Thymus (tissue), 11 donors: ENCODE data around the gene MACROD2. TPM values are rescaled to one million over a fixed set of nuclear protein-coding genes. Genes with fewer than 3 reads are reported as not detected.
"Not testable (repeated sequence)": the region's sequence is repeated elsewhere in the genome, so short reads cannot be mapped to it uniquely, and the experiment has no call there.

Experiments
- DNase-seq, 9 donors: peaks; one replicate each; pipeline ENCODE4 v3.0.0-alpha.2; 2013; ENCODE audit warnings: low spot score in 9 of 9, low read depth in 6 of 9, missing footprints in 1 of 9
- H3K27ac ChIP-seq, 2 donors: one replicate each; pipeline ENCODE4 v1.5.1; 2013; ENCODE audit warnings: control low read depth in 1 of 2, low read depth in 1 of 2, low read length in 1 of 2, mild to moderate bottlenecking in 1 of 2, moderate library complexity in 1 of 2
- H3K27me3 ChIP-seq, 2 donors: one replicate each; pipeline ENCODE4 v1.5.1; 2013; ENCODE audit warnings: low read length in 1 of 2; ENCODE audit not compliant: control insufficient read depth in 2 of 2, insufficient read depth in 1 of 2
- H3K36me3 ChIP-seq, 2 donors: one replicate each; pipeline ENCODE4 v1.5.1; 2013; ENCODE audit warnings: low read length in 1 of 2, mild to moderate bottlenecking in 1 of 2, moderate library complexity in 1 of 2; ENCODE audit not compliant: control insufficient read depth in 2 of 2, insufficient read depth in 2 of 2
- H3K4me1 ChIP-seq, 2 donors: one replicate each; pipeline ENCODE4 v1.5.1; 2013; ENCODE audit warnings: low read length in 2 of 2; ENCODE audit not compliant: control insufficient read depth in 2 of 2, insufficient read depth in 2 of 2
- H3K4me3 ChIP-seq, 2 donors: one replicate each; pipeline ENCODE4 v1.5.1; 2013; ENCODE audit warnings: low read length in 2 of 2, control low read depth in 1 of 2, mild to moderate bottlenecking in 1 of 2
- H3K9me3 ChIP-seq, 2 donors: one replicate each; pipeline ENCODE4 v1.5.1; 2013; ENCODE audit warnings: low read length in 1 of 2, mild to moderate bottlenecking in 1 of 2; ENCODE audit not compliant: control insufficient read depth in 2 of 2, insufficient read depth in 1 of 2
- WGBS: extraction: QIAGEN DNeasy Blood & Tissue Kit; methylation state at CpG from one replicate; pipeline ENCODE4 v1.1.7; 2013; 5-methylcytosine and 5-hydroxymethylcytosine counted together
- polyA plus RNA-seq: library from polyadenylated mRNA; stranded (reverse); fragments of 200-250 nt; gene quantifications from one replicate; pipeline ENCODE4 v1.2.3, GENCODE V29; 2013
- total RNA-seq: library from RNA; stranded (reverse); fragments of 120-200 nt; gene quantifications from one replicate; pipeline ENCODE4 v1.2.4, GENCODE V29; 2013
- donor health status: healthy.

The MACROD2 gene
- total and polyA plus RNA-seq, 2 donors = 1.6 to 4.2 TPM

DNA sequence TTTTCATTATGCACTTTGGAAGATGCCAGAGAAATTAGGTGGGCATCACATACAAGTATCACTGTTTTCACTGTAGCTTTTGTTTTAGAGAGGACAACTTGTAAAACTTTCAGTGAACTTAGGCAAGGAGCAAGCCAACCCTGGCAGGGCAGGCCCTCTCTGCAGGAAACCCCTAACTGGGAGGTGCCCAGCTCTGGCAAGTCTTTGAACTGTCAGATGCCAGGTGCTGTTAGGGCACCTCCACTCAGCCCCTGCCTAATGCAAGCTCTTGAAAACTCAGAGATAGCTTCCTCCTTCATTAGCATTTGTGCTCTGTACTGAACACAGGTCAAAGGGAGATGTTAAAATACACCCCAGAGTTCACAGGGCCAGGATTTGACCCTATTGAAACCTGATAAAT lies 1116.3 kb downstream of the MACROD2 start:
- peak; percentile 18 to 85 (median 53) for DNase-seq
- Histone ChIP-seq H3K27ac (peak overlapping the region; percentile 47 to 70), H3K4me1 (peaks cover 8 to 21% of the 10 kb centered on the region in 2 donors), H3K27me3 (no peaks in the 10 kb centered on the region), H3K9me3 (no peaks in the 10 kb centered on the region), H3K4me3 (no peak overlapping the region), H3K36me3 (no peaks in the 10 kb centered on the region)

DNA sequence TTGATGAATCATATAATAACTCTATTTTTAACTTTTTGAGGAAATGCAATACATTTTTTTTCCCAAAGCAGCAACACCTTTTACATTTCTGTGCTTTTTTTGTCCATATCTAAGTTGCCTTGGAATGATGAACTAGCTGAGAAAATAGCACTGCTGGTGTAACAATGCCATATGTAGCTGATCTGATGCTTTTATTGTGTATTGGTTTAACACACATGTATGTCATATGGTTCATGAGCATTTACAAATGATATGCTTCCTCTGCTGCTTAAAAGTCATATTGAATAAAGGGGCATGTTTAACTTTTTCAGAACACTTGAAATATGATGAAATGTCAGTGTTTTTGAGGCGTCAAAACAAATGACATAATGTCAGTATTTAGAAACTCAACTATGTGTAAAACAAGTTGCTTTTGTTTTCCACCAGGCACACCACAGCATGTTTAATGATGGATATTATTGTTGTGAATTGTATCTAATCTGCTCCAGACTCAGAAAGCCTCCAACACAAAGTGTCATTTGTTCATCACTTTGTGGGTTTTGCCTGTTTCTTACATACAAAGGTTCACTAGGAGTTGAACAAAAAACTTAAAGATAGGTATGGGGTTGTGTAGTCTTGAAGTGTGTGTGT lies 1117.9 kb downstream of the MACROD2 start:
- H3K27ac ChIP-seq = no peak overlapping the region
- 95% methylated on average over 1 of the region's 1 CpG for WGBS

DNA sequence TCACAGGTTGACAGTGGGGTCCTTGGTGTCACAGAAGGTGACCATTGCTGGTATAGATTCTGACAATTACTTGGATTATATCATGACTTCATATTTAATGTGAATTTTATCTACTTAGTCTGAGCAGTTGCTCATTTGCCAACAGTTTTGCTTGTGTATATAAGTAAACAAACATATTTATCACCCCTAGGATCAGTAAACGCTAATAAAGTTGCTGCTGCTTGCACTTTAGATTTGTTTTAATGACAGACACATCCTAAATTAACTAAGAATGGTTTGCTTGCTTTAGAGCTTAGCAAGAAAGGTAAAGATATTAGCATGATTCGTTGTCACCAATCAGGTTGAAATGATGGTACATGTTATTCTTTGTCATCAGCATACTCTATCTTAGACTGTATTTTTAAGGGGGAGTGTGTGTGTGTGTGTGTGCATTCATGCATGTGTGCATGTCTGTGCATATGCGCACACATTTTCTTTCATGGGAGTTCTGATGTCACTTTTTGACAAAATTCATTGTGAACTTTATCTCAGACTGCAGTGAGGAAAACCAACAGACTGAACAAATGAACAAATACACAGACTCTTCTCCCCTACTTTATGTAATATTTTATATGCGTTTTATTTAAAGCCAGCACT lies 1124.7 kb downstream of the MACROD2 start:
- H3K27me3 ChIP-seq = no peaks in the 10 kb centered on the region
- DNase-seq = no peak
- no peak overlapping the region for H3K27ac ChIP-seq
- 98% methylated on average over 4 of the region's 4 CpGs for WGBS
- no peak overlapping the region for H3K4me3 ChIP-seq
- peaks cover 2 to 4% of the 10 kb centered on the region in 2 donors for H3K4me1 ChIP-seq
- H3K9me3 ChIP-seq = no peaks in the 10 kb centered on the region
- no peaks in the 10 kb centered on the region for H3K36me3 ChIP-seq

More for the DNA sequence above, 1117.9 kb downstream of the MACROD2 start:
- H3K4me1 ChIP-seq = peaks cover 8 to 21% of the 10 kb centered on the region in 2 donors
- no peaks in the 10 kb centered on the region for H3K36me3 ChIP-seq
- no peak overlapping the region for H3K4me3 ChIP-seq
- no peak for DNase-seq
- H3K27me3 ChIP-seq = no peaks in the 10 kb centered on the region
- no peaks in the 10 kb centered on the region for H3K9me3 ChIP-seq

DNA sequence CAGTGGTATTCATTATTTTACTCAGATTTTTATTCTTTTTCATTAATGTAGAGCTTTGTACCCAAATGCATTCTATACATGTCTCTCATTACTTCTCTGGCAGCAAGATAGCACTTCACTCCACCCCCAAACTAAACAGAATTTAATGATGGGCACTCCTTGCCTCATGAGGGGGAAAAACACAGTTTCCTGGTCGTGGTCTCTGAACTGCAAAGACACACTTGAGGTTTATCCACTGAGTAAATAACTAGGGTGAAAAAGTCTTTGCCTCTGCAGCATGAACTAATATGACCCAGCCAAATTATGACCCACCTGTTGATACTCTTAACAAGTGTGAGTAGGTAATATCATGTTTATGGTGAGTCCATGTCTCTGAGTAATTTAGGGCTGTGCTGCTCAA lies 1127.3 kb downstream of the MACROD2 start:
- no peak for DNase-seq
- no peaks in the 10 kb centered on the region for H3K4me1 ChIP-seq
- H3K27me3 ChIP-seq = no peaks in the 10 kb centered on the region
- no peak overlapping the region for H3K27ac ChIP-seq
- 28% methylated on average over 1 of the region's 1 CpG for WGBS
- no peak overlapping the region for H3K4me3 ChIP-seq
- no peaks in the 10 kb centered on the region for H3K9me3 ChIP-seq
- no peaks in the 10 kb centered on the region for H3K36me3 ChIP-seq

DNA sequence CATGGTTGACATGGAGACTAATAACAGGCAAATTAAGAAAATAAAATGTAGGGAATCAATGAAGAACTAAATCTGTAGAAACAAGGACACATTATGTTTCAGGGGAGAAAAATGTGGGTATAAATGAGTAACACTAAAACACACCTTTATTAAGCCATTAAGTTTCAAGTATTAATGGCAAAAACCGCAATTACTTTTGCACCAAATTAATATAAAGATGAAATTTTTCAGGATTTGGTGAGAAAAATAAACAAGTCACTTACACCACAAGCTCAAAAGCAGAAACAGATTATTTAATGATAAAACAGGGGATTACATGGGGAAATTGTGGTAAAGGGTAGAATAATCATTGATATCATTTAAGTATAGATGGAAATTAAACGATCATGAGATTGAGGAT lies 1135.9 kb downstream of the MACROD2 start:
- Histone ChIP-seq H3K27me3 (no peaks in the 10 kb centered on the region), H3K9me3 (no peaks in the 10 kb centered on the region), H3K36me3 (no peaks in the 10 kb centered on the region), H3K4me1 (no peaks in the 10 kb centered on the region), H3K4me3 (no peak overlapping the region), H3K27ac (no peak overlapping the region)
- DNase-seq = no peak
- WGBS = 96% methylated on average over 2 of the region's 2 CpGs

DNA sequence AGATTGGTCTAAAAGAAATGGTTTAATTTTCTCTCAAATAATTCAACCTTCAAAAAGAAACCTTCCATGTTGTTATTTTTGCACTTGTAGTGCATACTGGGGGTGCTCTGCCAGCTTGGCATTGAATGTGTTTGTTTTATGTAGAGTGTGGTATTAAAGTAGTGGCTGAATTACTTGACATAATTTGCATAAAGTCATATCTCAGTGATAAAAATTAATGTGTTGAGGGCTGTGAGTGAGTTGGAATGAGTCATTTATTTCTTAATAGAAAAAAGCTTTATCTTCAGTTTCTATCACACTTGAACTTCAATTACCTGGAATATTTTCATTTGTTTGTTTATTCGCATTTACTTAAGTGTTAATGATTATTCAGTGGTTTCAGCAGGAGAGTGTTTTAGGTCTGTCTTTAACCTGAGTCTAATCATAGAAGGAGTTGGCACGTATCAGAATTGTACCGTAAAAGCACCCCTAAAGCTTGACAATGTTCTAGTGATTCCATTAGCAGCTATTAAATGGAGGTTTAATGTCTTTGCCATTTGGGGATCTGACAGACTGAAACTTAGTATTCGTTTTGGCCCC lies 1143.3 kb downstream of the MACROD2 start:
- 96% methylated on average over 4 of the region's 4 CpGs for WGBS
- no peaks in the 10 kb centered on the region for H3K4me1 ChIP-seq
- H3K9me3 ChIP-seq = no peaks in the 10 kb centered on the region
- no peaks in the 10 kb centered on the region for H3K36me3 ChIP-seq
- no peaks in the 10 kb centered on the region for H3K27me3 ChIP-seq
- no peak for DNase-seq
- H3K4me3 ChIP-seq = no peak overlapping the region
- H3K27ac ChIP-seq = no peak overlapping the region

DNA sequence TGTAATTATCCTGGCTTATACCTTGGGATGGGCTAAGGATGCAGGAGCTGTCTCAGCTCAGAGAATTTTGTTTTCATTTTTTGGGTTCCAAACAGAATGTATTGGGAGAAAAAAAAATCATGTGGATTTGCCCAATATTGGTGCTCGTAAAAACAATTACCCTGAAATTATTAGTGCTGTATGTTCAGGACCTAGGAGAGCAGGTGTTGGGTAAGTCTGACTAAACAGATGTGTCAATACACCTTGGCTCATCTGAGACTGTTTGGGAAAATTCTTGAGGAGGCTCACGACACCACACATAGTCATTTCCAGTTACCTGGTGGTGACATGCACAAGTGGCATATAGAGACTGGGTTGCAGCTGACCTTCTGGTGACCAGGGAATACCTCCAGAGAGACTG lies 1144.2 kb downstream of the MACROD2 start:
- Histone ChIP-seq H3K36me3 (no peaks in the 10 kb centered on the region), H3K9me3 (peaks cover 0 to 3% of the 10 kb centered on the region in 2 donors), H3K4me1 (no peaks in the 10 kb centered on the region), H3K4me3 (no peak overlapping the region), H3K27ac (no peak overlapping the region), H3K27me3 (no peaks in the 10 kb centered on the region)
- DNase-seq = no peak
- WGBS = 98% methylated on average over 2 of the region's 2 CpGs

DNA sequence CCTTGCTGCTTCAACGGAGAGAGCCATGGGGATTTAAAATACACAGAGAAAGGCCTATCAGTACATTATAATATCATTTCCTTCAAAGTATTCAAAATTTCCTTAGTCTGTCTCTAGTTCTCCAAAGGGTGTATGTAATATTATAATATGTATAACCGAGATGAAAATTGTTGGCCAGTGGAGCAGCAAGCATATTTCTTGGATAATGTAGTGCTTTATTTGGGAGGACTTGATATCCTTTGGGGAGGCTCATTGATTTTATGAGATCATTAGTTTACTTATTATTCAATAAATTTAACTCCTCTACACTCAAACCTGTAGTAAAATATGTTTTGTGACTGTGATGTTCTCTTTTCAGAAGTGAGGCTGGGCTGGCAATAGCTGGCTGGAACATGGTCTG lies 1145.0 kb downstream of the MACROD2 start:
- Histone ChIP-seq H3K27me3 (no peaks in the 10 kb centered on the region), H3K36me3 (no peaks in the 10 kb centered on the region), H3K4me3 (no peak overlapping the region), H3K27ac (no peak overlapping the region), H3K4me1 (no peaks in the 10 kb centered on the region), H3K9me3 (peaks cover 0 to 3% of the 10 kb centered on the region in 2 donors)
- no peak for DNase-seq
- WGBS = 72% methylated on average over 2 of the region's 2 CpGs

DNA sequence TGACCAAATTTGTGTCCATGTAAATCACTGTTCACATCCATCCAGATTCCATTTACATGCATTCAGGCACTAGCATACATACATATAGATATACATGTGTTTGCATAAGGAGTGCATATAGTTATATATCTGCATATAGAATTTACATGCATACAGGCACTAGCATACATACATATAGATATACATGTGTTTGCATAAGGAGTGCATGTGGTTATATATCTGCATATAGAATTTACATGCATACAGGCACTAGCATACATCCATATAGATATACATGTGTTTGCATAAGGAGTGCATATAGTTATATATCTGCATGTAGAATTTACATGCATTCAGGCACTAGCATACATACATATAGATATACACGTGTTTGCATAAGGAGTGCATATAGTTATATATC lies 1145.6 kb downstream of the MACROD2 start:
- DNase-seq, H3K27ac ChIP-seq, H3K27me3 ChIP-seq, H3K9me3 ChIP-seq, H3K36me3 ChIP-seq, H3K4me1 ChIP-seq, H3K4me3 ChIP-seq: not testable (repeated sequence)
- WGBS = 97% methylated on average over 1 of the region's 1 CpG
